ENCODE results near the gene PIP5K1A. TPM values are rescaled to one million over a fixed set of nuclear protein-coding genes. Genes with fewer than 3 reads are reported as not detected.

PIP5K1A gene
- polyA plus RNA-seq, 6 donors from 2014 or later: 17.0 to 22.9 (median 19.7) TPM

- Mint-ChIP-seq H3K4me1 (peaks cover 34 to 57% (median 36%) of the 10 kb centered on the region in 3 donors), H3K36me3 (no peaks in the 10 kb centered on the region), H3K27me3 (no peaks in the 10 kb centered on the region), H3K9me3 (peaks cover 0 to 5% (median 0%) of the 10 kb centered on the region in 7 donors), H3K27ac (peak overlapping the region; percentile 17 to 92 (median 72)), H3K4me3 (peak overlapping the region; percentile 37 to 82 (median 61))
- ATAC-seq (ENCODE audit: low read depth in 2 of 2) (peak in 1 of 2 donors; percentile 6), DNase-seq (peak; percentile 42)
These were observed 78.9 kb downstream of the PIP5K1A start for GRCh38 chr1:151277249-151277648.

GRCh38 chr1:151281225-151281968, 83.0 kb downstream of the PIP5K1A start:
- ATAC-seq (ENCODE audit: low read depth in 2 of 2) (peak; percentile 11 to 26), DNase-seq (peak; percentile 90)
- Mint-ChIP-seq H3K27ac (peak overlapping the region; percentile 93 to 99 (median 98)), H3K9me3 (peaks cover 0 to 5% (median 0%) of the 10 kb centered on the region in 7 donors), H3K36me3 (no peaks in the 10 kb centered on the region), H3K4me1 (peaks cover 45 to 67% (median 57%) of the 10 kb centered on the region in 3 donors), H3K27me3 (no peaks in the 10 kb centered on the region), H3K4me3 (peak overlapping the region; percentile 89 to 100 (median 98))

- Mint-ChIP-seq H3K27me3 (no peaks in the 10 kb centered on the region), H3K4me3 (peak within 1 kb of the TSS; percentile 89 to 100 (median 98)), H3K9me3 (peaks cover 0 to under 1% (median 0%) of the 10 kb centered on the region in 7 donors), H3K36me3 (no peaks in the 10 kb centered on the region), H3K27ac (peak within 1 kb of the TSS; percentile 93 to 99 (median 98)), H3K4me1 (peaks cover 37 to 59% (median 56%) of the 10 kb centered on the region in 3 donors)
- DNase-seq (peak; percentile 99), ATAC-seq (ENCODE audit: low read depth in 2 of 2) (peak; percentile 82 to 87)
These were observed 83.9 kb downstream of the PIP5K1A start, which contains the start of gene ZNF687 for GRCh38 chr1:151281969-151282882. TSS of gene ZNF687 (plus strand) at chr1:151282299. CDS start at chr1:151286292, 3,993 bp downstream.

GRCh38 chr1:151282883-151283725, 84.8 kb downstream of the PIP5K1A start:
- H3K36me3 Mint-ChIP-seq: no peaks in the 10 kb centered on the region
- H3K4me1 Mint-ChIP-seq: peaks cover 28 to 50% (median 49%) of the 10 kb centered on the region in 3 donors
- H3K27ac Mint-ChIP-seq: peak overlapping the region; percentile 6 to 95 (median 92)
- H3K4me3 Mint-ChIP-seq: peak overlapping the region; percentile 89 to 100 (median 95)
- no peaks in the 10 kb centered on the region for H3K9me3 Mint-ChIP-seq
- no peaks in the 10 kb centered on the region for H3K27me3 Mint-ChIP-seq
- no peak for ATAC-seq (ENCODE audit: low read depth in 2 of 2)
- DNase-seq: no peak

- Mint-ChIP-seq H3K36me3 (peaks cover 0 to 8% of the 10 kb centered on the region in 2 donors), H3K27ac (peak overlapping the region; percentile 25 to 96 (median 90)), H3K4me1 (peaks cover 34 to 54% (median 50%) of the 10 kb centered on the region in 3 donors), H3K9me3 (no peaks in the 10 kb centered on the region), H3K27me3 (no peaks in the 10 kb centered on the region), H3K4me3 (peak overlapping the region; percentile 53 to 99 (median 92))
- DNase-seq (no peak), ATAC-seq (ENCODE audit: low read depth in 2 of 2) (no peak)
These were observed 85.7 kb downstream of the PIP5K1A start for GRCh38 chr1:151284013-151284577.

DNA sequence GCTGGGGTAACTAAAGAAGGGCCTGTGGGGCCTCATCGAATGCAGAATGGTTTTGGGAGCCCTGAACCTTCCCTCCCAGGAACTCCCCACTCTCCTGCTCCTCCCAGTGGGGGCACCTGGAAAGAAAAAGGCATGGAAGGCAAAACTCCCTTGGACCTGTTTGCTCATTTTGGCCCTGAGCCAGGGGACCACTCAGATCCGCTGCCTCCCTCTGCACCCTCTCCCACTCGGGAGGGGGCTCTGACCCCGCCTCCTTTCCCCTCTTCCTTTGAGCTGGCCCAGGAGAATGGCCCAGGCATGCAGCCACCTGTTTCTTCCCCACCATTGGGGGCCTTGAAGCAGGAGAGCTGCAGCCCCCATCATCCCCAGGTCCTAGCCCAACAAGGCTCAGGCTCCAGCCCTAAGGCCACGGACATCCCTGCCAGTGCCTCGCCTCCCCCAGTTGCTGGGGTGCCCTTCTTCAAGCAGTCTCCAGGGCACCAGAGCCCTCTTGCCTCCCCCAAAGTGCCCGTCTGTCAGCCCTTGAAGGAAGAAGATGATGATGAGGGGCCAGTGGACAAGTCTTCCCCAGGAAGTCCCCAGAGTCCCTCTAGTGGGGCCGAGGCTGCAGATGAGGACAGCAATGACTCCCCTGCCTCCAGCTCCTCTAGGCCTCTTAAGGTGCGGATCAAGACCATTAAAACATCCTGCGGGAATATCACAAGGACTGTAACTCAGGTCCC, 88.4 kb downstream of the PIP5K1A start:
- Mint-ChIP-seq H3K4me3 (peak overlapping the region in 1 of 8 donors; percentile 44), H3K4me1 (peaks cover 37 to 66% (median 37%) of the 10 kb centered on the region in 3 donors), H3K27me3 (no peaks in the 10 kb centered on the region), H3K27ac (peak overlapping the region in 2 of 6 donors; percentile 15 to 27), H3K36me3 (peaks cover 0 to 9% of the 10 kb centered on the region in 2 donors), H3K9me3 (no peaks in the 10 kb centered on the region)
- DNase-seq (no peak), ATAC-seq (ENCODE audit: low read depth in 2 of 2) (no peak)

GRCh38 chr1:151287341-151287699, 89.0 kb downstream of the PIP5K1A start:
- peaks cover 0 to 9% of the 10 kb centered on the region in 2 donors for H3K36me3 Mint-ChIP-seq
- H3K4me1 Mint-ChIP-seq: peaks cover 33 to 66% (median 36%) of the 10 kb centered on the region in 3 donors
- H3K27me3 Mint-ChIP-seq: no peaks in the 10 kb centered on the region
- H3K9me3 Mint-ChIP-seq: no peaks in the 10 kb centered on the region
- DNase-seq (no peak), ATAC-seq (ENCODE audit: low read depth in 2 of 2) (no peak)
- peak overlapping the region in 1 of 6 donors; percentile 15 for H3K27ac Mint-ChIP-seq
- H3K4me3 Mint-ChIP-seq: no peak overlapping the region

- H3K4me1 Mint-ChIP-seq: peaks cover 37 to 70% (median 40%) of the 10 kb centered on the region in 3 donors
- no peak overlapping the region for H3K4me3 Mint-ChIP-seq
- no peaks in the 10 kb centered on the region for H3K27me3 Mint-ChIP-seq
- peaks cover 0 to 9% of the 10 kb centered on the region in 2 donors for H3K36me3 Mint-ChIP-seq
- no peak for DNase-seq
- ATAC-seq (ENCODE audit: low read depth in 2 of 2): no peak
- peak overlapping the region in 3 of 6 donors; percentile 39 to 99 (median 47) for H3K27ac Mint-ChIP-seq
- H3K9me3 Mint-ChIP-seq: no peaks in the 10 kb centered on the region
These were observed 89.6 kb downstream of the PIP5K1A start for GRCh38 chr1:151287767-151288500.

DNA sequence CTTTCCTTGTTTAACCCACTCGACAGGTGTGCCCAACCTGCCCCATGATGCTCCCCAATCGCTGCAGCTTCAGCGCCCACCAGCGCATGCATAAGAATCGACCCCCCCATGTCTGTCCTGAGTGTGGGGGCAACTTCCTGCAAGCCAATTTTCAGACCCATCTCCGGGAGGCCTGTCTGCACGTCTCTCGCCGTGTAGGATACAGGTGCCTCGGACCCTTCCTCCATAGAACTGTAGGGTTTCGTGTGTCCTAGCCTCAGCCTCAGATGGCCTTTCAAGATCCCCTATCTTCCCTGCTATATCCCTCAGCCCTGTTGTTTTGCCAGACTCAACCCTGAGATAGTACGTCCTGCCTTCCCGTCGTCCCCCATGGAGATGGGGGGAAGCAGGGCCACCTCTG, 90.2 kb downstream of the PIP5K1A start:
- Mint-ChIP-seq H3K4me1 (peaks cover 35 to 67% (median 38%) of the 10 kb centered on the region in 3 donors), H3K36me3 (peaks cover 0 to 10% of the 10 kb centered on the region in 2 donors), H3K4me3 (no peak overlapping the region), H3K27ac (peak overlapping the region in 3 of 6 donors; percentile 40 to 99 (median 47)), H3K9me3 (no peaks in the 10 kb centered on the region), H3K27me3 (no peaks in the 10 kb centered on the region)
- ATAC-seq (ENCODE audit: low read depth in 2 of 2) (no peak), DNase-seq (no peak)

GRCh38 chr1:151289080-151289935, 91.0 kb downstream of the PIP5K1A start:
- DNase-seq: no peak
- Mint-ChIP-seq H3K36me3 (peaks cover 0 to 19% of the 10 kb centered on the region in 2 donors), H3K27me3 (no peaks in the 10 kb centered on the region), H3K4me1 (peaks cover 27 to 59% (median 35%) of the 10 kb centered on the region in 3 donors), H3K27ac (peak overlapping the region in 4 of 6 donors; percentile 7 to 56 (median 47)), H3K4me3 (no peak overlapping the region), H3K9me3 (no peaks in the 10 kb centered on the region)
- ATAC-seq (ENCODE audit: low read depth in 2 of 2): no peak
